Measurements from ENCODE around the gene EFNB2.

GRCh38 chr13:106524108-106524507 is 11.4 kb downstream of the EFNB2 start:
- TF ChIP-seq CTCF (IDR thresholded peaks at IDR 0.05) (no peak), E2F4 (CRISPR knock-in tag; IDR thresholded peaks at IDR 0.05; ENCODE audit: borderline replicate concordance, low read depth) (no peak)

Data from WTC11 (cell line).